22Rv1 (cell line): Measurements from ENCODE around the gene PROSER2.

ENCODE experiments used
- H3K27ac ChIP-seq: fragments of 450-650 bp; 2 replicates; pipeline ENCODE4 v1.5.1; 2017
- ZFX ChIP-seq: fragments of 450-650 bp; IDR thresholded peaks from 2 replicates; pipeline ENCODE4 v1.6.1; 2017; ENCODE audit warnings: antibody characterized with exemption, borderline replicate concordance
- TF ChIP-seq, protein P1 (sequence below): fragments of 450-650 bp; IDR thresholded peaks from 2 replicates; pipeline ENCODE4 v1.5.1; 2017; ENCODE audit warnings: mild to moderate bottlenecking

Gene PROSER2

DNA sequence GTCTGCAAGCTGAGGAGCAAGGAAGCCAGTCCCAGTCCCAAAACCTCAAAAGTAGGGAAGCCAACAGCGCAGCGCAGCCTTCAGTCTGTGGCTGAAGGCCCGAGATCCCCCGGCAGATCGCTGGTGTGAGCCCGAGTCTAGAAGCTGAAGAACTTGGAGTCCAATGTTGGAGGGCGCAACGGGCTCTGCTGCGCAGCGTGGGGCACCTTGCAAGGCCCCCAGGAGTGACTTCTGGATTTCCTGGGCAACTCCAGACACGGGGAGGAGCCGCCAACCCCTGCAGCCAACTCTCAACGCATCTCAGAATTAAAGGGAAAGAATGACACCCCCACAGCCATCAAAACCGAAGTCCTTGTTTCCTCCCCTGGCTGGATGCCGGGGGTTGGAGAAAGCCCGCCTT, 18.8 kb upstream of the PROSER2 start:
- TF ChIP-seq, protein P1, sequence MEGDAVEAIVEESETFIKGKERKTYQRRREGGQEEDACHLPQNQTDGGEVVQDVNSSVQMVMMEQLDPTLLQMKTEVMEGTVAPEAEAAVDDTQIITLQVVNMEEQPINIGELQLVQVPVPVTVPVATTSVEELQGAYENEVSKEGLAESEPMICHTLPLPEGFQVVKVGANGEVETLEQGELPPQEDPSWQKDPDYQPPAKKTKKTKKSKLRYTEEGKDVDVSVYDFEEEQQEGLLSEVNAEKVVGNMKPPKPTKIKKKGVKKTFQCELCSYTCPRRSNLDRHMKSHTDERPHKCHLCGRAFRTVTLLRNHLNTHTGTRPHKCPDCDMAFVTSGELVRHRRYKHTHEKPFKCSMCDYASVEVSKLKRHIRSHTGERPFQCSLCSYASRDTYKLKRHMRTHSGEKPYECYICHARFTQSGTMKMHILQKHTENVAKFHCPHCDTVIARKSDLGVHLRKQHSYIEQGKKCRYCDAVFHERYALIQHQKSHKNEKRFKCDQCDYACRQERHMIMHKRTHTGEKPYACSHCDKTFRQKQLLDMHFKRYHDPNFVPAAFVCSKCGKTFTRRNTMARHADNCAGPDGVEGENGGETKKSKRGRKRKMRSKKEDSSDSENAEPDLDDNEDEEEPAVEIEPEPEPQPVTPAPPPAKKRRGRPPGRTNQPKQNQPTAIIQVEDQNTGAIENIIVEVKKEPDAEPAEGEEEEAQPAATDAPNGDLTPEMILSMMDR = no peak
- no peak for TF ChIP-seq ZFX
- H3K27ac ChIP-seq = no peak overlapping the region

DNA sequence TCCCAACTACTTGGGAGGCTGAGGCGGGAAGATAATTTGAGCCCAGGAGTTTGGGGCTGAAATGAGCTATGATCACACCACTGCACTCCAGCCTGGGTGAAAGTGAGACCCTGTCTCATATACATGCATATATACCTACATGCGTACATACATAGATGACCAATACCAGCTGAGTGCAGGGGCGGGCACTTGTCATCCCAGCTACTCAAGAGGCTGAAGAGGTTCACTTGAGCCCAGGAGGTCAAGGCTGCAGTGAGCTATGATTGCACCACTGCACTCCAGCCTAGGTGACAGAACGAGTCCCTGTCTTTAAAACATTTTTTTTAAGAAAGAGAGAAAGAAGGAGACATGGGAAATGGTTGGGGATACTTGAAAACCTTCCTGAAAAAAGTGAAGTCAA, 17.4 kb upstream of the PROSER2 start:
- TF ChIP-seq, protein P1 = no peak
- no peak for TF ChIP-seq ZFX
- no peak overlapping the region for H3K27ac ChIP-seq

DNA sequence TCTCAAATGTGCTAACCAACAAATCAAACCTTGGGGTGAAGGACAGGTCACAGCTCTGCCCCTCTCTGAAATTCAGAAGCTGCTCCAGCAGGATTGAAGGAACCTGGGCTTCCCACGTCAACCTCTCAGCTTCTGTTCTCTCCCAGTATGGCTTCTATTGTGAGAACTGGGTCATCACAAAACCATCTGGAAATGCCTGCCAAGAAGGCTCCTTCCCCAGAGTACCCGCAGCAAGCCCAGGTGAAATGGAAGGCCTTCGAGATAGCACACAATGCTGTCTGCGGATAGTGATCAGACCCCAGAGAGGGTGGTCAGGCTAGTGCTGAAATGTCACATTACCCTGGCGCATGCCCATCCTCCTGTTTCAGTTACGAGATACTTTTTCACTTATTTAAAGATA, 16.4 kb upstream of the PROSER2 start:
- no peak overlapping the region for H3K27ac ChIP-seq
- TF ChIP-seq, protein P1 = no peak
- no peak for TF ChIP-seq ZFX

DNA sequence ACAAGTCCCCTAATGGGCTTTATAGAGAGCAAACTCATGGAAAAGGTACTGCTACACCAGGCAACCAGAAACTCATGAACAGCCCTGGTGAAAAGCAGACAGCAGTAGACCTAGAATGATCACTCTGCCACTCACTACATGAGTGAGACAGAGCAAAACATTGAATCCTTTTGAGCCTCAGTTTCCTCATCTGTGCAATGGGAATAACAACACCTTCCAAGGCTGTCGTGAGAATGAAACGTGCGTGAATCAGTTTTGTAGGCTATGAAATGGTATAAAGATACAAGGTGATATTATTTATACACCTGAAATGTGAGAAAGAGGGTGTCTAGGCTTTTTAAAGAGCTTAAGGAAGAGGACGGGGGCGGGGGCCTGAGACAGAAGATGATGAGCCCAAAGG, 14.3 kb upstream of the PROSER2 start:
- TF ChIP-seq, protein P1 = no peak
- no peak for TF ChIP-seq ZFX
- H3K27ac ChIP-seq = no peak overlapping the region

DNA sequence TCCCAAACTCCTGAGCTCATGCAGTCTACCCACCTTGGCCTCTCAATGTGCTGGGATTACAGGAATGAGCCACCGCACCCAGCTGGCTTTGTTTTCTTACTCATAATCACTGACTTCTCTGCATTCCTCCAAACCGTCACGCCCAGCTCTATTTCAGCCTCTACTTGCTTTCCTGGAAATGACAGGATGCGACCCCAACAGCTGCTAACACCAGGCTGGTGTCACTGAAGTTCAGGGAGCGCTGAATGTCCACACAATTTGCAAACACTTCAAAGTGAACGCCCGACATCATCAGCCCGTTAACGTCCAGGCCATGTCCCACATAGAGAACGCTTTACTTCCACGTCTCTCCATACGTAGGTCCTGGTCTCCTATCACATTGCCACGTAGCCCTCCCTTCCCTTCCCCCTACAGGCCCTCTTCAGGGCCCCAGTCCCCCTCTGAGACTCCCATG, 12.8 kb upstream of the PROSER2 start:
- TF ChIP-seq, protein P1 = no peak
- no peak for TF ChIP-seq ZFX
- no peak overlapping the region for H3K27ac ChIP-seq

DNA sequence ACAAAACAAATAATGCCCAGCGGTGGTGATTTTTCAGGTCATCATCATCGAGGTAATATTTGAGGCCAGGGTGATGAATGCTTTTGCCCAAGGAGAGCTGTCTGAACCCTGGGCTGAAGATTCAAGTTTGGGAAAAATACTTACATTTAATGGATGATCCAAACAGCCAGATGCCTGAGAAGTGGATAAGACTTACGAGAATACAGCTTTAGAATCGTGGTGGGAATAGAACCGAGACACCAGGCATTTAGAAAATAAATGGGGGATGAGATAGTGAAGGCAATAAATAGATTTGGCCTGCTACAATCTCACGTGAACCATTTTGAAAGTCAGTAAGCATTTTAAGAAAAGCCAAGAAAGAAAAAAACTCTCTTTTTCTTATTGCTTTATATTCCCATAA, 12.2 kb upstream of the PROSER2 start:
- no peak for TF ChIP-seq ZFX
- TF ChIP-seq, protein P1 = no peak
- no peak overlapping the region for H3K27ac ChIP-seq

DNA sequence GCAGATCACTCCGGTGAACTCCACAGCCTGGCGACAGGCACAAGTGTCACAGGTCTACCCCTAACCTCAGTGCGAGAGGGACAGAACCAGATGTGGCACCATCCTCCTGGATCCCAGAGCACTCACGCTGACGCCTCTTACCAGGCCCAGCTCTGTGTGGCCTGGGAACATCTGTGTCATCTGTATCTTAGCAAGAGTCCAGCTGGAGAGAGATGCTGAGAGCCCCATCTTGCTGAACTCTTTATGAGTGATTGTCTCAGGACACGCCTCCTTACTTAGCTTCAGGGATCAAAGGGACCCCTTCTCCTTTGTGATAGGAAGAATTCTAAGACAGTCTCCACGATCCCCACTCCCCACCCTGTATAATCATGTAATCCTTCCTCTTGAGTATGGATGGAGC, 10.0 kb upstream of the PROSER2 start:
- H3K27ac ChIP-seq = no peak overlapping the region
- TF ChIP-seq, protein P1 = no peak
- no peak for TF ChIP-seq ZFX
